SK-N-MC (cell line): ENCODE measurements around the gene ACTG1.
"Not testable (repeated sequence)": the region's sequence is repeated elsewhere in the genome, so short reads cannot be mapped to it uniquely, and the experiment has no call there.

Experiments used
- EZH2 ChIP-seq: fragments of 200-600 bp; sonication (generic); IDR thresholded peaks from one replicate; pipeline ENCODE4 v1.6.1; 2017; ENCODE audit warnings: antibody characterized with exemption
- FOXP2 ChIP-seq: optimal IDR thresholded peaks from 2 replicates; pipeline ENCODE3; 2011; ENCODE audit warnings: mild to moderate bottlenecking, moderate library complexity; ENCODE audit not compliant: insufficient read depth; ENCODE audit errors: extremely low read length, control extremely low read depth
- POLR2AphosphoS5 ChIP-seq: IDR thresholded peaks from 2 replicates; pipeline ENCODE4 v1.6.1; 2012; ENCODE audit warnings: mild to moderate bottlenecking, low read depth, low read length, borderline replicate concordance

- not testable (repeated sequence) for TF ChIP-seq EZH2, POLR2AphosphoS5, FOXP2
Observed at GRCh38 chr17:81531998-81532404, 19.4 kb upstream of the ACTG1 start.
